Measurements from ENCODE around the gene LILRB3.

LILRB3 gene

DNA sequence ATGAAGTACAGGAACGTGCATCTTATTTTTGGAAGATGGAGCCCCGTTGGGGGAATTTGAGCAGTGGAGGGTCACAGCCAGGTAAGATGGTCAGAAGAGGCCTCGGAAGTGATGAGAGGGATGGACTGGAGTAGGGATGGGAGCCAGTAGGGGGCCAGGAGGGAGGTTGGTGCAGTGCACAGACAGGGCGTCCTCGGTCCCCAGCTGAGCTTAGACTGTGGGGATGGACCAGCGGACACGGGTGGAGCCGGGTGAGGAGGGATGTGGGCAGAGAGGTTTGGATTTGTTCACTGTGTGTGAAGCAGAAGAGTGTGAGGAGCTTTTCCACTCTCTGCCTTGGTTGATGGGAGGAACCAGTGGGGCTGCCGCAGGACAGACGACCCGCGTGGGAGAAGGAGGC lies 11.6 kb downstream of the LILRB3 start:
- Histone ChIP-seq H3K27ac (ENCODE audit: low read depth, low read length, poor library complexity, severe bottlenecking) (peak overlapping the region; percentile 41), H3K9ac (ENCODE audit: low read length) (no peak overlapping the region), H3F3A (ENCODE audit: insufficient read depth, low read length) (no peaks in the 10 kb centered on the region), H3K79me2 (ENCODE audit: insufficient read depth, low read length) (no peaks in the 10 kb centered on the region), H3K4me3 (ENCODE audit: low read depth, low read length, poor library complexity, severe bottlenecking) (no peak overlapping the region), H4K20me1 (ENCODE audit: insufficient read depth, low read length) (no peaks in the 10 kb centered on the region), H3K4me1 (ENCODE audit: insufficient read depth, low read length, severe bottlenecking) (peaks cover 18% of the 10 kb centered on the region), H3K4me2 (ENCODE audit: low read length) (no peak overlapping the region), H3K36me3 (ENCODE audit: insufficient read depth, low read length) (peaks cover 78% of the 10 kb centered on the region), H3K9me3 (ENCODE audit: low read length) (no peaks in the 10 kb centered on the region), H3K27me3 (ENCODE audit: insufficient read depth, low read length) (no peaks in the 10 kb centered on the region), H2AFZ (ENCODE audit: low read length) (no peak overlapping the region), H3K9me2 (ENCODE audit: low read depth, low read length) (no peaks in the 10 kb centered on the region)
- no peak for TF ChIP-seq EZH2 (IDR thresholded peaks at IDR 0.05; ENCODE audit: borderline replicate concordance, low read length)

DNA sequence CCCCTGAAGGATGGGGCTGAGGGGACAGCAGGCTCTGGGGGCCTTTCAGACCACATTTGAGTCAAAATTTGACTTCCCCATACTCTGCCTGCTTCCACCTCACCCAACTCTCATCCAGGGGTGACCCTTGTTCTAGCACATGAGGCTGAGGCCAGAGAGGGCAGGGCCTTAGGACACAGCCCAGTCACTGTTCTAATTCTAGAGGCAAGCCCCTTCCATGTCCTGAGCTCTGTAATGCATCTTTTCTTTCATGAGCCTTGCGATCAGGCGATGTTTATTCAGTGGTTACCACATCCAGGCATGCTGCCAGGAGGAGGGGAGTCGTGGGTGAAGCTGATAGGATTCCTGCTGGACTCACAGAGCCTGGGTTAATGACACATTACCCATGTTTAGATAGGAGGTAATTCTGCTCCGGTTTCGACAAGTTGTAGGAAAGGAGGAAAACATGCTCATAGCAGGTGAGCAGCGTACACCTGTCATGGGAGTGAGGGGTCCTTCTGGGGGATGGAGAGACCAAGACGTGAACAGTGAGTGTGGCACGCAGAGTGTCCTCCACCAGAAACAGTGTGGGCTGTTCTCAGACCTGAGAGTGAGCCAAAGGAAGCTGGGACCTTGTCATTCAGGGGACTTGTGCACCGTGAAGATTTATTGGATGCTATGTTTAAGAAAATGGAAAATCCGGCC lies 12.9 kb downstream of the LILRB3 start:
- H2AFZ ChIP-seq (ENCODE audit: low read length): no peak overlapping the region
- no peak for TF ChIP-seq EZH2 (IDR thresholded peaks at IDR 0.05; ENCODE audit: borderline replicate concordance, low read length)
- TF ChIP-seq, protein P1, sequence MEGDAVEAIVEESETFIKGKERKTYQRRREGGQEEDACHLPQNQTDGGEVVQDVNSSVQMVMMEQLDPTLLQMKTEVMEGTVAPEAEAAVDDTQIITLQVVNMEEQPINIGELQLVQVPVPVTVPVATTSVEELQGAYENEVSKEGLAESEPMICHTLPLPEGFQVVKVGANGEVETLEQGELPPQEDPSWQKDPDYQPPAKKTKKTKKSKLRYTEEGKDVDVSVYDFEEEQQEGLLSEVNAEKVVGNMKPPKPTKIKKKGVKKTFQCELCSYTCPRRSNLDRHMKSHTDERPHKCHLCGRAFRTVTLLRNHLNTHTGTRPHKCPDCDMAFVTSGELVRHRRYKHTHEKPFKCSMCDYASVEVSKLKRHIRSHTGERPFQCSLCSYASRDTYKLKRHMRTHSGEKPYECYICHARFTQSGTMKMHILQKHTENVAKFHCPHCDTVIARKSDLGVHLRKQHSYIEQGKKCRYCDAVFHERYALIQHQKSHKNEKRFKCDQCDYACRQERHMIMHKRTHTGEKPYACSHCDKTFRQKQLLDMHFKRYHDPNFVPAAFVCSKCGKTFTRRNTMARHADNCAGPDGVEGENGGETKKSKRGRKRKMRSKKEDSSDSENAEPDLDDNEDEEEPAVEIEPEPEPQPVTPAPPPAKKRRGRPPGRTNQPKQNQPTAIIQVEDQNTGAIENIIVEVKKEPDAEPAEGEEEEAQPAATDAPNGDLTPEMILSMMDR (IDR thresholded peaks at IDR 0.05; ENCODE audit: low read length): no peak
- no peaks in the 10 kb centered on the region for H3K27me3 ChIP-seq (ENCODE audit: insufficient read depth, low read length)
- H3K9me2 ChIP-seq (ENCODE audit: low read depth, low read length): no peaks in the 10 kb centered on the region
- H3K9ac ChIP-seq (ENCODE audit: low read length): no peak overlapping the region
- peaks cover 7% of the 10 kb centered on the region for H3K79me2 ChIP-seq (ENCODE audit: insufficient read depth, low read length)
- H3K36me3 ChIP-seq (ENCODE audit: insufficient read depth, low read length): peaks cover 81% of the 10 kb centered on the region
- H3K4me3 ChIP-seq (ENCODE audit: low read depth, low read length, poor library complexity, severe bottlenecking): no peak overlapping the region
- H3K4me2 ChIP-seq (ENCODE audit: low read length): no peak overlapping the region
- H3K27ac ChIP-seq (ENCODE audit: low read depth, low read length, poor library complexity, severe bottlenecking): peak overlapping the region; percentile 39
- H3K4me1 ChIP-seq (ENCODE audit: insufficient read depth, low read length, severe bottlenecking): peaks cover 31% of the 10 kb centered on the region
- no peaks in the 10 kb centered on the region for H3K9me3 ChIP-seq (ENCODE audit: low read length)
- no peaks in the 10 kb centered on the region for H4K20me1 ChIP-seq (ENCODE audit: insufficient read depth, low read length)
- 0 out of 2 replicates have a peak, but pooled peaks cover under 1% of the 10 kb centered on the region for H3F3A ChIP-seq (ENCODE audit: insufficient read depth, low read length)

DNA sequence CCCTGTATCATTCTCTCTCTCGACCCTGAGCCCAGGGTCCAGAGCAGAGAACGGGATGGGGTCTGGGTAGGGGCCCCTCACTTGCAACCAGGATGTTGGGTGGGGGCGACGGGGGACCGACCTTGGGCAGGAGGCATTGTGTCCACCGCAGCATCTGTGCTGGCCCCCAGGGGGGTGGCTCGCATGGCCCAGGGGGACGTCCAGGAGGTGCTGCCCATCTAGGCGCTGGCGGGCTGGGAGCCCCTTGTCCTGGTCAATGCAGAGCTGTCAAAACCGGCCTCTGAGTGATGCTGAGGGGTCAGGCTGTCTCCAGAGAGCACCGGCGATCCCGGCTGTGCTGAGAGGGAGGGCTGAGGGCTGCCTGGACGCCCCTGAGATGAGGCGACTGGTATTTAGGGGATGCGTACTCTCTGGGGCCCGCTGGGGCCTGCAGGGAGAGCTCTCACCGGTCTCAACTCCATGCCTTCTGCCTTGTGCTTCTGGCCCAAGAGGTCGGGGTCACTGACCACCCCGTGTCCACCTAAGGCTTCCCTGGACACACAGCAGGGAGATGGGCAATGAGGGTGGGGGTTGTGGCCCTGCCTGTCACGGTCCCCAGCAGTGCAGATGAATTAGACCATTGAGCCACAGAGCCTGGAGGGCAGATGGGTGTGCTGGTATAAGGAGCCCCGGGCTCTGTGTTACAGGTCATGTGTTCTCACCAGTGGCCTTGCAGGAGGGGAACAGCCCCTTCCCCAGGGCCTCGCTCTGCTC lies 13.6 kb downstream of the LILRB3 start:
- no peak overlapping the region; the same call in 1 of the 2 replicates for H3K4me2 ChIP-seq (ENCODE audit: low read length)
- no peak for TF ChIP-seq EZH2 (IDR thresholded peaks at IDR 0.05; ENCODE audit: borderline replicate concordance, low read length)
- TF ChIP-seq, protein P1 (IDR thresholded peaks at IDR 0.05; ENCODE audit: low read length): no peak
- H3K4me1 ChIP-seq (ENCODE audit: insufficient read depth, low read length, severe bottlenecking): peaks cover 38% of the 10 kb centered on the region
- peaks cover 14% of the 10 kb centered on the region for H3K79me2 ChIP-seq (ENCODE audit: insufficient read depth, low read length)
- H3K36me3 ChIP-seq (ENCODE audit: insufficient read depth, low read length): peaks cover 85% of the 10 kb centered on the region
- H3K27ac ChIP-seq (ENCODE audit: low read depth, low read length, poor library complexity, severe bottlenecking): peak overlapping the region; percentile 39
- no peak overlapping the region for H3K9ac ChIP-seq (ENCODE audit: low read length)
- H3K27me3 ChIP-seq (ENCODE audit: insufficient read depth, low read length): no peaks in the 10 kb centered on the region
- H3K9me2 ChIP-seq (ENCODE audit: low read depth, low read length): no peaks in the 10 kb centered on the region
- H3K4me3 ChIP-seq (ENCODE audit: low read depth, low read length, poor library complexity, severe bottlenecking): no peak overlapping the region
- no peaks in the 10 kb centered on the region for H4K20me1 ChIP-seq (ENCODE audit: insufficient read depth, low read length)
- no peak overlapping the region for H2AFZ ChIP-seq (ENCODE audit: low read length)
- 0 out of 2 replicates have a peak, but pooled peaks cover 6% of the 10 kb centered on the region for H3F3A ChIP-seq (ENCODE audit: insufficient read depth, low read length)
- no peaks in the 10 kb centered on the region for H3K9me3 ChIP-seq (ENCODE audit: low read length)
